HEK293 (cell line): Measurements from ENCODE around the gene ISG15.

ENCODE experiments used
- CTCF ChIP-seq: fragments of 450-650 bp; formaldehyde crosslinking; IDR thresholded peaks from 2 replicates; pipeline ENCODE4 v1.5.1; 2016; ENCODE audit warnings: missing biosample characterization, missing genetic modification characterization
- KLF1 ChIP-seq: fragments of 450-650 bp; formaldehyde crosslinking; IDR thresholded peaks from 2 replicates; pipeline ENCODE4 v1.5.1; 2016; ENCODE audit warnings: missing biosample characterization, missing genetic modification characterization
- KLF8 ChIP-seq: fragments of 450-650 bp; formaldehyde crosslinking; IDR thresholded peaks from 2 replicates; pipeline ENCODE4 v1.5.1; 2016; ENCODE audit warnings: missing biosample characterization, missing genetic modification characterization
- SCRT2 ChIP-seq: fragments of 450-650 bp; formaldehyde crosslinking; IDR thresholded peaks from 2 replicates; pipeline ENCODE4 v1.5.1; 2016; ENCODE audit warnings: missing biosample characterization, missing genetic modification characterization
- YY2 ChIP-seq: fragments of 450-650 bp; formaldehyde crosslinking; IDR thresholded peaks from 2 replicates; pipeline ENCODE4 v1.5.1; 2016; ENCODE audit warnings: missing biosample characterization, missing genetic modification characterization
- ZFHX2 ChIP-seq: fragments of 450-650 bp; formaldehyde crosslinking; conservative IDR thresholded peaks from 2 replicates; pipeline ENCODE4 v1.5.1; 2016; ENCODE audit warnings: missing biosample characterization, missing genetic modification characterization
- ZNF184 ChIP-seq: fragments of 450-650 bp; IDR thresholded peaks from 2 replicates; pipeline ENCODE4 v1.5.1; 2018; ENCODE audit warnings: missing biosample characterization, mild to moderate bottlenecking, missing genetic modification characterization
- ZNF335 ChIP-seq: fragments of 450-650 bp; formaldehyde crosslinking; conservative IDR thresholded peaks from 2 replicates; pipeline ENCODE4 v1.5.1; 2016; ENCODE audit warnings: missing biosample characterization, missing genetic modification characterization
- ZNF394 ChIP-seq: fragments of 450-650 bp; formaldehyde crosslinking; IDR thresholded peaks from 2 replicates; pipeline ENCODE4 v1.5.1; 2016; ENCODE audit warnings: missing biosample characterization, missing genetic modification characterization, mild to moderate bottlenecking, moderate library complexity, borderline replicate concordance
- ZNF433 ChIP-seq: fragments of 450-650 bp; formaldehyde crosslinking; IDR thresholded peaks from 2 replicates; pipeline ENCODE4 v1.5.1; 2016; ENCODE audit warnings: missing biosample characterization, missing genetic modification characterization, low read depth
- ZNF610 ChIP-seq: fragments of 450-650 bp; formaldehyde crosslinking; IDR thresholded peaks from 2 replicates; pipeline ENCODE4 v1.5.1; 2016; ENCODE audit warnings: missing biosample characterization, missing genetic modification characterization, borderline replicate concordance
- ZNF843 ChIP-seq: fragments of 450-650 bp; formaldehyde crosslinking; IDR thresholded peaks from 2 replicates; pipeline ENCODE4 v1.5.1; 2016; ENCODE audit warnings: missing biosample characterization, missing genetic modification characterization

GRCh38 chr1:992362-992761, 20.9 kb upstream of the ISG15 start:
- TF ChIP-seq CTCF (tag by site-specific recombination) (no peak), ZNF394 (tag by site-specific recombination) (no peak), ZFHX2 (no peak), ZNF433 (tag by site-specific recombination) (no peak), KLF1 (tag by site-specific recombination) (no peak), ZNF184 (no peak), ZNF610 (tag by site-specific recombination) (no peak), YY2 (tag by site-specific recombination) (no peak), ZNF335 (tag by site-specific recombination) (no peak), SCRT2 (no peak), ZNF843 (tag by site-specific recombination) (no peak), KLF8 (no peak)
